Measurements from ENCODE around the gene PTPRN.

DNA sequence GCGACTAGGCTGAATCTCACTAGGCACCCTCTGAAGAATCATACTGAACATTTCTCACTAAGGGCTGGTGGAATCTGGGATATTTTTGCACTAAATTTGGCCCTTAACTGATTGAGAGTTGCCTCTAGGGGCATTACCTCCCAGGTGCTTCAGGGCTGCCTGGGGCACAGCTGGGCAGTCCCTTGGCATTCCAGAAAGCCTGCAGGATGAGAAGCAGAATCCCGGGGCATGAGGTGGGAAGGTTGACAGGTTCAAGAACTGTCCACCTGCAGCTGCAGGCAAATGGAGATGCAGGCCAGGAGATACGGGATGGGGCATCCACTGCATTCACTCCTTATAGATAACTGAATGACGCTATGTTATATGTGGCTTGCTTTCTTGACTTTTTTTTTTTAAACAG, 15.9 kb upstream of the PTPRN start:
- no peak for TF ChIP-seq CTCF (IDR thresholded peaks at IDR 0.05; ENCODE audit: poor library complexity, severe bottlenecking)
- TF ChIP-seq EP300 (conservative IDR thresholded peaks at IDR 0.05; ENCODE audit: poor library complexity, severe bottlenecking) = no peak
- TF ChIP-seq RAD21 (conservative IDR thresholded peaks at IDR 0.05) = no peak
- TF ChIP-seq EZH2 (IDR thresholded peaks at IDR 0.05; ENCODE audit: borderline replicate concordance, insufficient read depth, low read length, poor library complexity, severe bottlenecking) = no peak
